GM12878 (cell line): ENCODE results near the gene ARL4D. TPM values are rescaled to one million over a fixed set of nuclear protein-coding genes. Genes with fewer than 3 reads are reported as not detected.

Experiments
- ATAC-seq: fragments of 200-7000 bp; cut with Tn5 transposase; 3 replicates; pipeline ENCODE4 v1.9.1; 2020; ENCODE audit warnings: mild to moderate bottlenecking, moderate library complexity
- BruUV-seq: library from RNA; stranded (reverse); fragments of 400-500 nt; replicated peaks from 2 replicates; lab custom pipeline; 2021; lab: Mats Ljungman, UMichigan
- CTCF ChIA-PET: fragments of 300-600 bp; sonication (Branson Sonifier 250); formaldehyde crosslinking; extraction: SDS; loops from one replicate; lab custom pipeline; 2021; ENCODE audit warnings: inconsistent platforms; lab: Yijun Ruan, JAX
- POLR2A ChIA-PET: fragments of 350-600 bp; formaldehyde crosslinking; extraction: SDS; loops from one replicate; lab custom pipeline; 2021; ENCODE audit warnings: inconsistent platforms; lab: Charles Lee
- RAD21 ChIA-PET: fragments of 300-600 bp; sonication (Branson Sonifier 250); formaldehyde crosslinking; loops from one replicate; lab custom pipeline; 2023; ENCODE audit warnings: antibody characterized with exemption; ENCODE audit not compliant: unreplicated experiment; lab: Charles Lee
- SMC1A ChIA-PET: fragments of 300-600 bp; sonication (Branson Sonifier 250); formaldehyde crosslinking; loops from one replicate; lab custom pipeline; 2023; ENCODE audit not compliant: unreplicated experiment, uncharacterized antibody; lab: Charles Lee
- DNase-seq: peaks from one replicate; pipeline ENCODE4 v3.0.0-alpha.2; 2011; ENCODE audit warnings: low read depth, low spot score
- FAIRE-seq: peaks from 3 replicates; lab custom pipeline; 2011; peaks lifted over from hg19 to GRCh38; lab: Jason Lieb, UNC
- H2AFZ ChIP-seq: 2 replicates; pipeline ENCODE4 v1.6.0; 2011; ENCODE audit warnings: low read depth, low read length, control low read depth; ENCODE audit not compliant: control insufficient read depth
- H3K27ac ChIP-seq: 2 replicates; pipeline ENCODE4 v1.5.1; 2011; ENCODE audit warnings: control low read depth; ENCODE audit not compliant: control insufficient read depth, insufficient read depth
- H3K27me3 ChIP-seq, 2 experiments: replicated peaks in 1 of 2; 2 replicates each; pipeline versions ENCODE4 v1.6.0 to v1.6.1; 2011; ENCODE audit warnings: low read length in 1 of 2; ENCODE audit not compliant: control insufficient read depth in 2 of 2, insufficient read depth in 2 of 2
- H3K36me3 ChIP-seq, 2 experiments: 2 replicates each; pipeline ENCODE4 v1.5.1; 2011; ENCODE audit warnings: low read length in 1 of 2; ENCODE audit not compliant: control insufficient read depth in 2 of 2, insufficient read depth in 2 of 2
- H3K4me1 ChIP-seq: 2 replicates; pipeline ENCODE4 v1.6.1; 2011; ENCODE audit warnings: mild to moderate bottlenecking, low read length, moderate library complexity, mixed read lengths; ENCODE audit not compliant: control insufficient read depth, insufficient read depth
- H3K4me2 ChIP-seq: 2 replicates; pipeline ENCODE4 v1.6.0; 2011; ENCODE audit warnings: control low read depth; ENCODE audit not compliant: control insufficient read depth, insufficient read depth
- H3K4me3 ChIP-seq: fragments of 200-600 bp; sonication (generic); 2 replicates; pipeline ENCODE4 v1.5.1; 2016
- H3K79me2 ChIP-seq: 2 replicates; pipeline ENCODE4 v1.6.0; 2011; ENCODE audit warnings: low read length; ENCODE audit not compliant: control insufficient read depth, insufficient read depth
- H3K9ac ChIP-seq: 2 replicates; pipeline ENCODE4 v1.8.0; 2011; ENCODE audit warnings: low read length, control low read depth, mixed read lengths; ENCODE audit not compliant: control insufficient read depth, insufficient read depth
- H3K9me3 ChIP-seq: replicated peaks from 3 replicates; pipeline ENCODE4 v1.5.1; 2011; ENCODE audit warnings: mild to moderate bottlenecking, low read length; ENCODE audit not compliant: control insufficient read depth, insufficient read depth
- H4K20me1 ChIP-seq: 2 replicates; pipeline ENCODE4 v1.6.0; 2011; ENCODE audit not compliant: control insufficient read depth, insufficient read depth
- CBFB ChIP-seq: IDR thresholded peaks from 2 replicates; pipeline ENCODE4 v1.6.1; 2016; ENCODE audit warnings: antibody characterized with exemption, low read depth
- CREM ChIP-seq: IDR thresholded peaks from 2 replicates; pipeline ENCODE4 v1.6.1; 2014; ENCODE audit warnings: antibody characterized with exemption, low read depth
- EGR1 ChIP-seq, 2 experiments: IDR thresholded peaks; 1 replicate in 1 of 2; 2 replicates in 1 of 2; pipeline ENCODE4 v1.6.1; 2011 to 2012; ENCODE audit warnings: low read depth in 2 of 2, low read length in 2 of 2, borderline replicate concordance in 1 of 2, mild to moderate bottlenecking in 1 of 2, moderate library complexity in 1 of 2
- HCFC1 ChIP-seq: fragments of 150-350 bp; IDR thresholded peaks from 2 replicates; pipeline ENCODE4 v1.6.1; 2014; ENCODE audit warnings: low read length
- NFIC ChIP-seq: IDR thresholded peaks from 2 replicates; pipeline ENCODE4 v1.6.1; 2012; ENCODE audit warnings: low read depth, mild to moderate bottlenecking, inconsistent platforms, low read length, moderate library complexity
- NFXL1 ChIP-seq: fragments of 450-650 bp; IDR thresholded peaks from 2 replicates; pipeline ENCODE4 v1.6.1; 2017; ENCODE audit warnings: antibody characterized with exemption, mild to moderate bottlenecking, borderline replicate concordance
- NRF1 ChIP-seq: conservative IDR thresholded peaks from 2 replicates; pipeline ENCODE4 v1.6.1; 2011; ENCODE audit warnings: mild to moderate bottlenecking, low read depth, low read length, improper control_type of control experiment
- RAD21 ChIP-seq: IDR thresholded peaks from 2 replicates; pipeline ENCODE4 v1.6.1; 2011; ENCODE audit warnings: mild to moderate bottlenecking, low read depth, low read length, moderate library complexity; ENCODE audit not compliant: insufficient read depth
- RB1 ChIP-seq: fragments of 450-650 bp; formaldehyde crosslinking; IDR thresholded peaks from 2 replicates; pipeline ENCODE4 v1.6.1; 2017; ENCODE audit warnings: mild to moderate bottlenecking, borderline replicate concordance
- SIN3A ChIP-seq: IDR thresholded peaks from 2 replicates; pipeline ENCODE4 v1.6.1; 2012; ENCODE audit warnings: low read depth, low read length, improper control_type of control experiment
- SMARCA5 ChIP-seq: fragments of 450-650 bp; IDR thresholded peaks from 2 replicates; pipeline ENCODE4 v1.6.1; 2017; ENCODE audit warnings: mild to moderate bottlenecking
- SPI1 ChIP-seq: IDR thresholded peaks from 2 replicates; pipeline ENCODE4 v1.6.1; 2011; ENCODE audit warnings: low read depth, mild to moderate bottlenecking, low read length, moderate library complexity, borderline replicate concordance; ENCODE audit not compliant: insufficient read depth
- YBX1 ChIP-seq: fragments of 450-650 bp; IDR thresholded peaks from 2 replicates; pipeline ENCODE4 v1.6.1; 2016; ENCODE audit warnings: antibody characterized with exemption
- WGBS: methylation state at CpG from one replicate; pipeline ENCODE4 v1.1.6; 2016; ENCODE audit warnings: low lambda C conversion rate; ENCODE audit not compliant: insufficient replicate concordance, insufficient coverage; ENCODE audit errors: missing lambda C conversion rate; 5-methylcytosine and 5-hydroxymethylcytosine counted together
- in situ Hi-C: fragments of 300-500 bp; cut with MboI; formaldehyde crosslinking; loops from 9 replicates; pipeline ENCODE4 v1.14.3; 2018; ENCODE audit warnings: mixed read lengths
- intact Hi-C: fragments of 100-400 bp; cut with micrococcal nuclease; formaldehyde crosslinking; loops from one replicate; pipeline ENCODE4 v1.14.2; 2022; ENCODE audit not compliant: unreplicated experiment
- polyA plus RNA-seq, 11 experiments: library from polyadenylated mRNA; depleted of rRNA in 4 of 11; unstranded in 6 of 11; stranded (reverse) in 5 of 11; fragments of >200 nt; fragmentation: Nextera tagmentation in 4 of 11; fragmentation: Illumina TruSeq in 1 of 11; extraction: Ambion mirVana in 4 of 11; extraction: Trizol in 1 of 11; gene quantifications; 1 replicate in 1 of 11; 2 replicates in 10 of 11; pipeline versions ENCODE4 v1.2.1 to v1.2.3, GENCODE V29; 2011 to 2016; ENCODE audit warnings: inconsistent platforms in 2 of 11, missing spikeins in 2 of 11, low read depth in 1 of 11
- total RNA-seq, 4 experiments: library from RNA; depleted of rRNA in 3 of 4; stranded (reverse); fragments of >200 nt in 3 of 4; fragmentation: Illumina TruSeq in 1 of 4; extraction: Trizol in 1 of 4; gene quantifications; 2 replicates each; pipeline versions ENCODE4 v1.2.1 to v1.2.3, GENCODE V29; 2013 to 2021
- TF ChIP-seq, protein P1 (sequence below): fragments of 150-350 bp; IDR thresholded peaks from 2 replicates; pipeline ENCODE4 v1.6.1; 2014; ENCODE audit warnings: mild to moderate bottlenecking, low read depth, low read length
- TF ChIP-seq, protein P2 (sequence below): fragments of 450-650 bp; IDR thresholded peaks from 2 replicates; pipeline ENCODE4 v1.6.1; 2018; ENCODE audit warnings: mild to moderate bottlenecking, low read depth, moderate library complexity; ENCODE audit not compliant: partially characterized antibody

Gene ARL4D
- total and polyA plus RNA-seq, 10 of the 15 experiments (the other 5 are each of a cell fraction or from before 2014, with no cell fraction given), result 0.10 to 1.5 (median 0.75) TPM

DNA sequence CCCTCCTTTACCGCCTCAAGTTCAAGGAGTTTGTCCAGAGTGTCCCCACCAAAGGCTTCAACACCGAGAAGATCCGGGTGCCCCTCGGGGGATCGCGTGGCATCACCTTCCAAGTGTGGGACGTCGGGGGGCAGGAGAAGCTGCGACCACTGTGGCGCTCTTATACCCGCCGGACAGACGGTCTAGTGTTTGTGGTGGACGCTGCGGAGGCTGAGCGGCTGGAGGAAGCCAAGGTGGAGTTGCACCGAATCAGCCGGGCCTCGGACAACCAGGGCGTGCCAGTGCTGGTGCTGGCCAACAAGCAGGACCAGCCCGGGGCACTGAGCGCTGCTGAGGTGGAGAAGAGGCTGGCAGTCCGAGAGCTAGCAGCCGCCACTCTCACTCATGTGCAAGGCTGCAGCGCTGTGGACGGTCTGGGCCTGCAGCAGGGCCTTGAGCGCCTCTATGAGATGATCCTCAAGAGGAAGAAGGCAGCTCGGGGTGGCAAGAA, 1.1 kb downstream of the ARL4D start:
- H3K4me1 ChIP-seq, result no peaks in the 10 kb centered on the region

More for the DNA sequence above, 1.1 kb downstream of the ARL4D start:
- H4K20me1 ChIP-seq, result no peaks in the 10 kb centered on the region
- TF ChIP-seq RAD21 (no peak), SPI1 (no peak), NRF1 (no peak), NFXL1 (no peak), HCFC1 (no peak), CREM (no peak), RB1 (no peak), SIN3A (no peak), NFIC (no peak), CBFB (no peak), YBX1 (no peak), SMARCA5 (no peak), EGR1 (IDR thresholded peaks at IDR 0.05; ENCODE audit: borderline replicate concordance in 1 of 2, low read depth in 2 of 2, low read length in 2 of 2) (no peak)
- TF ChIP-seq, protein P1, sequence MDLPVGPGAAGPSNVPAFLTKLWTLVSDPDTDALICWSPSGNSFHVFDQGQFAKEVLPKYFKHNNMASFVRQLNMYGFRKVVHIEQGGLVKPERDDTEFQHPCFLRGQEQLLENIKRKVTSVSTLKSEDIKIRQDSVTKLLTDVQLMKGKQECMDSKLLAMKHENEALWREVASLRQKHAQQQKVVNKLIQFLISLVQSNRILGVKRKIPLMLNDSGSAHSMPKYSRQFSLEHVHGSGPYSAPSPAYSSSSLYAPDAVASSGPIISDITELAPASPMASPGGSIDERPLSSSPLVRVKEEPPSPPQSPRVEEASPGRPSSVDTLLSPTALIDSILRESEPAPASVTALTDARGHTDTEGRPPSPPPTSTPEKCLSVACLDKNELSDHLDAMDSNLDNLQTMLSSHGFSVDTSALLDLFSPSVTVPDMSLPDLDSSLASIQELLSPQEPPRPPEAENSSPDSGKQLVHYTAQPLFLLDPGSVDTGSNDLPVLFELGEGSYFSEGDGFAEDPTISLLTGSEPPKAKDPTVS, result no peak
- TF ChIP-seq, protein P2, sequence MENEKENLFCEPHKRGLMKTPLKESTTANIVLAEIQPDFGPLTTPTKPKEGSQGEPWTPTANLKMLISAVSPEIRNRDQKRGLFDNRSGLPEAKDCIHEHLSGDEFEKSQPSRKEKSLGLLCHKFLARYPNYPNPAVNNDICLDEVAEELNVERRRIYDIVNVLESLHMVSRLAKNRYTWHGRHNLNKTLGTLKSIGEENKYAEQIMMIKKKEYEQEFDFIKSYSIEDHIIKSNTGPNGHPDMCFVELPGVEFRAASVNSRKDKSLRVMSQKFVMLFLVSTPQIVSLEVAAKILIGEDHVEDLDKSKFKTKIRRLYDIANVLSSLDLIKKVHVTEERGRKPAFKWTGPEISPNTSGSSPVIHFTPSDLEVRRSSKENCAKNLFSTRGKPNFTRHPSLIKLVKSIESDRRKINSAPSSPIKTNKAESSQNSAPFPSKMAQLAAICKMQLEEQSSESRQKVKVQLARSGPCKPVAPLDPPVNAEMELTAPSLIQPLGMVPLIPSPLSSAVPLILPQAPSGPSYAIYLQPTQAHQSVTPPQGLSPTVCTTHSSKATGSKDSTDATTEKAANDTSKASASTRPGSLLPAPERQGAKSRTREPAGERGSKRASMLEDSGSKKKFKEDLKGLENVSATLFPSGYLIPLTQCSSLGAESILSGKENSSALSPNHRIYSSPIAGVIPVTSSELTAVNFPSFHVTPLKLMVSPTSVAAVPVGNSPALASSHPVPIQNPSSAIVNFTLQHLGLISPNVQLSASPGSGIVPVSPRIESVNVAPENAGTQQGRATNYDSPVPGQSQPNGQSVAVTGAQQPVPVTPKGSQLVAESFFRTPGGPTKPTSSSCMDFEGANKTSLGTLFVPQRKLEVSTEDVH, result no peak
- TF ChIP-seq, all 136 proteins: peak for 0
- ATAC-seq (no peak), FAIRE-seq (no peak), DNase-seq (no peak)
- Histone ChIP-seq H3K79me2 (no peaks in the 10 kb centered on the region), H3K9ac (no peak overlapping the region), H3K27me3 (no peaks in the 10 kb centered on the region), H3K9me3 (no peaks in the 10 kb centered on the region), H3K36me3 (no peaks in the 10 kb centered on the region), H3K4me3 (no peak overlapping the region), H2AFZ (no peak overlapping the region), H3K4me2 (no peak overlapping the region), H3K27ac (no peak overlapping the region)
- WGBS, result 86% methylated on average over 25 of the region's 28 CpGs
- in situ Hi-C loops, result no loop called here
- intact Hi-C loops, result no loop called here
- SMC1A ChIA-PET, result interaction anchor here (0.6 to 8.5 kb wide), 3 partner anchors 83 to 274 kb away, joined by 3 to 117 read pairs (median 10); partner anchors contain the start of gene DHX8
- CTCF ChIA-PET, result interaction anchor here (0.6 to 10.2 kb wide), 4 partner anchors 24 to 177 kb away, joined by 3 to 248 read pairs (median 4); partner anchors contain the start of gene DHX8
- RAD21 ChIA-PET, result interaction anchor here (1.0 to 1.4 kb wide), 2 partner anchors 11 to 175 kb away, joined by 3 read pairs; no protein-coding TSS in a partner anchor
- BruUV-seq, result no TSS peak
- POLR2A ChIA-PET, result no interaction called here
